Measurements from ENCODE around the gene RPL21. TPM values are rescaled to one million over a fixed set of nuclear protein-coding genes. Genes with fewer than 3 reads are reported as not detected.
A peak's percentile ranks its signal among the peaks of the same experiment; 100 is the strongest.

RPL21 gene
- 1,238 to 1,751 TPM (median 1,377 TPM) in 3 replicates for polyA plus RNA-seq
- 522 TPM for polyA plus RNA-seq (2011; ENCODE audit: low read depth)
- polyA plus RNA-seq (2011; cell fraction: cytosol; rRNA removed), result 1,297 and 1,976 TPM in 2 replicates
- 270 and 346 TPM in 2 replicates for polyA plus RNA-seq (2011; cell fraction: nucleus; rRNA removed)
- 1,973 and 2,515 TPM in 2 replicates for polyA plus RNA-seq (2012; ENCODE audit: low replicate concordance)
- polyA minus RNA-seq, result 17.9 to 194 TPM (median 98.4 TPM) in 3 replicates
- 249 TPM for polyA minus RNA-seq (2011; cell fraction: cytosol; rRNA and poly(A)+ RNA removed)
- polyA minus RNA-seq (2011; cell fraction: nucleus; rRNA and poly(A)+ RNA removed), result 64.2 and 123 TPM in 2 replicates

GRCh38 chr13:27251166-27252091 lies at the start of gene RPL21:
RPL21 (plus strand) TSS chr13:27251558; CDS start chr13:27253777, 2,219 bp downstream.
- peak within 1 kb of the TSS; percentile 88 for H3K4me2 ChIP-seq (ENCODE audit: control insufficient read depth, extremely low read depth, insufficient read depth, low read depth, low read length)
- H3K27ac ChIP-seq (ENCODE audit: control insufficient read depth, insufficient read depth, low read length), result peak within 1 kb of the TSS; percentile 99
- dilution Hi-C loops (cut with MboI; ENCODE audit: extremely low pct_ligation_motif_present, low sequenced_read_pairs), result no loop called here
- peak within 1 kb of the TSS; percentile 94 to 97 (median 97) for H3K4me3 ChIP-seq (ENCODE audit: control insufficient read depth in 2 of 3, extremely low read depth in 1 of 3, insufficient read depth in 2 of 3, low read depth in 1 of 3, low read length in 3 of 3)
- FAIRE-seq (peak; percentile 88), DNase-seq (ENCODE audit: low read depth, low spot score) (peak; percentile 72)
- H3K4me1 ChIP-seq (ENCODE audit: control insufficient read depth, extremely low read depth, insufficient read depth, low read length), result peaks cover 22% of the 10 kb centered on the region
- H3K36me3 ChIP-seq (ENCODE audit: control insufficient read depth in 2 of 2, extremely low read depth in 1 of 2, insufficient read depth in 2 of 2, low read length in 2 of 2), result peaks cover 12 to 37% of the 10 kb centered on the region in 2 experiments
- H2AFZ ChIP-seq (ENCODE audit: control insufficient read depth, low read length), result peak within 1 kb of the TSS; percentile 83
- H3K9me3 ChIP-seq (ENCODE audit: control insufficient read depth, low read depth, low read length), result no peaks in the 10 kb centered on the region
- H3K79me2 ChIP-seq (ENCODE audit: control insufficient read depth, insufficient read depth, low read length), result peaks cover 60% of the 10 kb centered on the region
- TF ChIP-seq, protein P1, sequence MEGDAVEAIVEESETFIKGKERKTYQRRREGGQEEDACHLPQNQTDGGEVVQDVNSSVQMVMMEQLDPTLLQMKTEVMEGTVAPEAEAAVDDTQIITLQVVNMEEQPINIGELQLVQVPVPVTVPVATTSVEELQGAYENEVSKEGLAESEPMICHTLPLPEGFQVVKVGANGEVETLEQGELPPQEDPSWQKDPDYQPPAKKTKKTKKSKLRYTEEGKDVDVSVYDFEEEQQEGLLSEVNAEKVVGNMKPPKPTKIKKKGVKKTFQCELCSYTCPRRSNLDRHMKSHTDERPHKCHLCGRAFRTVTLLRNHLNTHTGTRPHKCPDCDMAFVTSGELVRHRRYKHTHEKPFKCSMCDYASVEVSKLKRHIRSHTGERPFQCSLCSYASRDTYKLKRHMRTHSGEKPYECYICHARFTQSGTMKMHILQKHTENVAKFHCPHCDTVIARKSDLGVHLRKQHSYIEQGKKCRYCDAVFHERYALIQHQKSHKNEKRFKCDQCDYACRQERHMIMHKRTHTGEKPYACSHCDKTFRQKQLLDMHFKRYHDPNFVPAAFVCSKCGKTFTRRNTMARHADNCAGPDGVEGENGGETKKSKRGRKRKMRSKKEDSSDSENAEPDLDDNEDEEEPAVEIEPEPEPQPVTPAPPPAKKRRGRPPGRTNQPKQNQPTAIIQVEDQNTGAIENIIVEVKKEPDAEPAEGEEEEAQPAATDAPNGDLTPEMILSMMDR (optimal IDR thresholded peaks at IDR 0.05 in 1 of 3, IDR thresholded peaks at IDR 0.05 in 1 of 3, conservative IDR thresholded peaks at IDR 0.05 in 1 of 3; ENCODE audit: extremely low read depth in 1 of 3, insufficient read depth in 2 of 3, low read length in 3 of 3), result no peak
- TF ChIP-seq EZH2 (IDR thresholded peaks at IDR 0.05; ENCODE audit: low read length), result no peak
- H3K27me3 ChIP-seq (ENCODE audit: control insufficient read depth, extremely low read depth, insufficient read depth, low read length), result no peaks in the 10 kb centered on the region
- H4K20me1 ChIP-seq (ENCODE audit: control insufficient read depth, extremely low read depth, insufficient read depth, low read length), result peaks cover 2% of the 10 kb centered on the region
- peak within 1 kb of the TSS; percentile 100 for H3K9ac ChIP-seq (ENCODE audit: control insufficient read depth, extremely low read depth, insufficient read depth, low read length)
- H3K9me1 ChIP-seq (ENCODE audit: control insufficient read depth, extremely low read depth, insufficient read depth, low read length), result peaks cover 3% of the 10 kb centered on the region

- Histone ChIP-seq H3K27me3 (ENCODE audit: control insufficient read depth, extremely low read depth, insufficient read depth, low read length) (no peaks in the 10 kb centered on the region), H3K4me1 (ENCODE audit: control insufficient read depth, extremely low read depth, insufficient read depth, low read length) (no peaks in the 10 kb centered on the region), H2AFZ (ENCODE audit: control insufficient read depth, low read length) (no peak overlapping the region), H3K9me1 (ENCODE audit: control insufficient read depth, extremely low read depth, insufficient read depth, low read length) (no peaks in the 10 kb centered on the region), H3K4me3 (ENCODE audit: control insufficient read depth in 2 of 3, extremely low read depth in 1 of 3, insufficient read depth in 2 of 3, low read depth in 1 of 3, low read length in 3 of 3) (no peak overlapping the region), H4K20me1 (ENCODE audit: control insufficient read depth, extremely low read depth, insufficient read depth, low read length) (no peaks in the 10 kb centered on the region), H3K79me2 (ENCODE audit: control insufficient read depth, insufficient read depth, low read length) (no peaks in the 10 kb centered on the region), H3K4me2 (ENCODE audit: control insufficient read depth, extremely low read depth, insufficient read depth, low read depth, low read length) (no peak overlapping the region), H3K27ac (ENCODE audit: control insufficient read depth, insufficient read depth, low read length) (no peak overlapping the region), H3K9me3 (ENCODE audit: control insufficient read depth, low read depth, low read length) (no peaks in the 10 kb centered on the region), H3K9ac (ENCODE audit: control insufficient read depth, extremely low read depth, insufficient read depth, low read length) (no peak overlapping the region), H3K36me3 (ENCODE audit: control insufficient read depth in 2 of 2, extremely low read depth in 1 of 2, insufficient read depth in 2 of 2, low read length in 2 of 2) (no peaks in the 10 kb centered on the region)
- FAIRE-seq (no peak), DNase-seq (ENCODE audit: low read depth, low spot score) (no peak)
- TF ChIP-seq, protein P1 (optimal IDR thresholded peaks at IDR 0.05 in 1 of 3, IDR thresholded peaks at IDR 0.05 in 1 of 3, conservative IDR thresholded peaks at IDR 0.05 in 1 of 3; ENCODE audit: extremely low read depth in 1 of 3, insufficient read depth in 2 of 3, low read length in 3 of 3), result no peak
- TF ChIP-seq EZH2 (IDR thresholded peaks at IDR 0.05; ENCODE audit: low read length), result no peak
- dilution Hi-C loops (cut with MboI; ENCODE audit: extremely low pct_ligation_motif_present, low sequenced_read_pairs), result no loop called here
Measured at GRCh38 chr13:27201661-27202060, 49.7 kb upstream of the RPL21 start.
